Upper lobe of right lung (tissue), 1 donor: ENCODE data around the gene FRMD6. TPM values are rescaled to one million over a fixed set of nuclear protein-coding genes. Genes with fewer than 3 reads are reported as not detected.

Experiments used
- ATAC-seq: fragments of 200-7000 bp; cut with Tn5 transposase; one replicate; pipeline ENCODE4 v1.9.1; 2020; ENCODE audit warnings: mild to moderate bottlenecking, moderate library complexity
- DNase-seq: peaks from one replicate; pipeline ENCODE4 v3.0.0-alpha.2; 2020
- H3K27ac ChIP-seq: fragments of 200-600 bp; one replicate; pipeline ENCODE4 v1.8.0; 2022
- H3K27me3 ChIP-seq: fragments of 200-600 bp; one replicate; pipeline ENCODE4 v1.8.0; 2022; ENCODE audit warnings: mild to moderate bottlenecking
- H3K36me3 ChIP-seq: fragments of 200-600 bp; one replicate; pipeline ENCODE4 v1.8.0; 2022
- H3K4me1 ChIP-seq: fragments of 200-600 bp; one replicate; pipeline ENCODE4 v1.8.0; 2022
- H3K4me3 ChIP-seq: fragments of 200-600 bp; one replicate; pipeline ENCODE4 v1.8.0; 2022; ENCODE audit warnings: mild to moderate bottlenecking
- H3K9me3 ChIP-seq: fragments of 200-600 bp; one replicate; pipeline ENCODE4 v1.8.0; 2022
- CTCF ChIP-seq: fragments of 200-600 bp; IDR thresholded peaks from one replicate; pipeline ENCODE4 v1.8.0; 2022; ENCODE audit warnings: antibody characterized with exemption
- intact Hi-C: fragments of 100-400 bp; cut with DNase I; formaldehyde crosslinking; loops from one replicate; pipeline ENCODE4 v1.11.0; 2022
- long read RNA-seq: library from polyadenylated mRNA; unstranded; transcript quantifications from one replicate; pipeline ENCODE4 v2.0.0, GENCODE V29; 2021
- total RNA-seq: library from RNA; stranded (reverse); fragmentation: NEBNext Ultra II Directional; extraction: Animal tissue kit (Norgen Biotek cat#: 25700); gene quantifications from one replicate; pipeline ENCODE4 v1.2.1, GENCODE V29; 2021
- donor health status: DM: no; HTN: yes; CAD: no; lungs with severe emphysema.

Gene FRMD6
- 13.2 TPM for total RNA-seq
- long read RNA-seq, full-length matches to known transcripts, result 19 of 31 reads
- long read RNA-seq, partial matches to known transcripts, result 2 of 31 reads
- long read RNA-seq, other reads (novel, unspliced or antisense), result 10 of 31 reads

- intact Hi-C loops, result no loop called here
- H3K27me3 ChIP-seq, result peaks cover 4% of the 10 kb centered on the region
- H3K9me3 ChIP-seq, result no peaks in the 10 kb centered on the region
- peak within 1 kb of the TSS; percentile 98 for H3K27ac ChIP-seq
- TF ChIP-seq CTCF, result peak; percentile 79
- H3K4me1 ChIP-seq, result no peaks in the 10 kb centered on the region
- ATAC-seq, result peak; percentile 95
- peak within 1 kb of the TSS; percentile 81 for H3K4me3 ChIP-seq
- H3K36me3 ChIP-seq, result no peaks in the 10 kb centered on the region
- DNase-seq, result peak; percentile 92
Observed at GRCh38 chr14:51651388-51652167, at the start of gene FRMD6. Gene FRMD6, plus strand, starts transcription at chr14:51651910. Its CDS starts 37,927 bp downstream, at chr14:51689837.

GRCh38 chr14:51602310-51602709, 49.4 kb upstream of the FRMD6 start:
- Histone ChIP-seq H3K36me3 (no peaks in the 10 kb centered on the region), H3K4me1 (no peaks in the 10 kb centered on the region), H3K27ac (no peak overlapping the region), H3K4me3 (no peak overlapping the region), H3K9me3 (no peaks in the 10 kb centered on the region), H3K27me3 (no peaks in the 10 kb centered on the region)
- intact Hi-C loops, result no loop called here
- no peak for TF ChIP-seq CTCF
- ATAC-seq (no peak), DNase-seq (no peak)

- no peak for TF ChIP-seq CTCF
- Histone ChIP-seq H3K36me3 (no peaks in the 10 kb centered on the region), H3K27me3 (no peaks in the 10 kb centered on the region), H3K4me1 (no peaks in the 10 kb centered on the region), H3K27ac (no peak overlapping the region), H3K9me3 (no peaks in the 10 kb centered on the region), H3K4me3 (no peak overlapping the region)
- no peak for ATAC-seq
- no peak for DNase-seq
- intact Hi-C loops, result no loop called here
Observed at GRCh38 chr14:51603495-51603894, 48.2 kb upstream of the FRMD6 start.

GRCh38 chr14:51604073-51604472, 47.6 kb upstream of the FRMD6 start:
- intact Hi-C loops, result no loop called here
- TF ChIP-seq CTCF, result no peak
- Histone ChIP-seq H3K27ac (no peak overlapping the region), H3K27me3 (no peaks in the 10 kb centered on the region), H3K36me3 (no peaks in the 10 kb centered on the region), H3K4me1 (no peaks in the 10 kb centered on the region), H3K9me3 (no peaks in the 10 kb centered on the region), H3K4me3 (no peak overlapping the region)
- ATAC-seq (peak; percentile 28), DNase-seq (no peak)

GRCh38 chr14:51605575-51605974, 46.1 kb upstream of the FRMD6 start:
- Histone ChIP-seq H3K9me3 (no peaks in the 10 kb centered on the region), H3K27me3 (no peaks in the 10 kb centered on the region), H3K4me1 (no peaks in the 10 kb centered on the region), H3K27ac (no peak overlapping the region), H3K4me3 (no peak overlapping the region), H3K36me3 (no peaks in the 10 kb centered on the region)
- ATAC-seq (no peak), DNase-seq (no peak)
- intact Hi-C loops, result no loop called here
- no peak for TF ChIP-seq CTCF
